HepG2 (cell line): ENCODE data around the gene NDRG3. TPM values are rescaled to one million over a fixed set of nuclear protein-coding genes. Genes with fewer than 3 reads are reported as not detected.
A peak's percentile ranks its signal among the peaks of the same experiment; 100 is the strongest.

ENCODE experiments used
- ARNT ChIP-seq: fragments of 450-650 bp; IDR thresholded peaks from 2 replicates; pipeline ENCODE4 v1.6.1; 2017
- ATF6 ChIP-seq: sonication (generic); formaldehyde crosslinking; conservative IDR thresholded peaks from 2 replicates; pipeline ENCODE4 v1.4.0; 2020; ENCODE audit warnings: missing genetic modification reagents
- BCL3 ChIP-seq: sonication (generic); formaldehyde crosslinking; IDR thresholded peaks from 2 replicates; pipeline ENCODE4 v1.5.1; 2020; ENCODE audit warnings: mild to moderate bottlenecking, missing genetic modification reagents, moderate library complexity
- MAFK ChIP-seq, 2 experiments: IDR thresholded peaks in 1 of 2; conservative IDR thresholded peaks in 1 of 2; 2 replicates each; pipeline ENCODE4 v1.6.1; 2011; ENCODE audit warnings: improper control_type of control experiment in 2 of 2, low read length in 2 of 2
- MIER2 ChIP-seq: IDR thresholded peaks from 2 replicates; pipeline ENCODE4 v1.6.1; 2016; ENCODE audit warnings: missing biosample characterization, missing genetic modification reagents
- NCOA1 ChIP-seq: sonication (generic); formaldehyde crosslinking; IDR thresholded peaks from 2 replicates; pipeline ENCODE4 v1.9.0; 2021; ENCODE audit warnings: missing genetic modification reagents
- NONO ChIP-seq, 2 experiments: fragments of 450-650 bp in 1 of 2; sonication (generic) in 1 of 2; formaldehyde crosslinking in 1 of 2; IDR thresholded peaks in 1 of 2; conservative IDR thresholded peaks in 1 of 2; 2 replicates each; pipeline versions ENCODE4 v1.6.1 to v1.8.0; 2017 to 2022; ENCODE audit warnings: mild to moderate bottlenecking in 1 of 2, missing genetic modification reagents in 1 of 2, moderate library complexity in 1 of 2
- NR1H2 ChIP-seq: sonication (generic); formaldehyde crosslinking; IDR thresholded peaks from 2 replicates; pipeline ENCODE4 v1.8.1; 2022; ENCODE audit warnings: low read depth, missing genetic modification reagents, borderline replicate concordance
- PHF21A ChIP-seq: sonication (generic); formaldehyde crosslinking; IDR thresholded peaks from 2 replicates; pipeline ENCODE4 v1.5.0; 2020; ENCODE audit warnings: mild to moderate bottlenecking, missing genetic modification reagents
- PPARG ChIP-seq: conservative IDR thresholded peaks from 2 replicates; pipeline ENCODE4 v1.6.1; 2016; ENCODE audit warnings: missing biosample characterization, missing genetic modification reagents
- RARG ChIP-seq: sonication (generic); formaldehyde crosslinking; IDR thresholded peaks from 2 replicates; pipeline ENCODE4 v1.4.0; 2020; ENCODE audit warnings: low read depth, mild to moderate bottlenecking, missing genetic modification reagents
- SAFB2 ChIP-seq: sonication (generic); formaldehyde crosslinking; IDR thresholded peaks from 2 replicates; pipeline ENCODE4 v1.5.1; 2020; ENCODE audit warnings: missing genetic modification reagents, low read depth, mild to moderate bottlenecking, borderline replicate concordance
- TEAD3 ChIP-seq: optimal IDR thresholded peaks from 2 replicates; pipeline ENCODE3; 2016; ENCODE audit warnings: borderline replicate concordance
- ZFP37 ChIP-seq: sonication (generic); formaldehyde crosslinking; IDR thresholded peaks from 2 replicates; pipeline ENCODE4 v1.4.0; 2020; ENCODE audit warnings: missing genetic modification reagents, borderline replicate concordance
- ZNF280D ChIP-seq: sonication (generic); formaldehyde crosslinking; IDR thresholded peaks from 2 replicates; pipeline ENCODE4 v1.5.1; 2020; ENCODE audit warnings: mild to moderate bottlenecking, missing genetic modification reagents
- ZNF766 ChIP-seq: sonication (generic); formaldehyde crosslinking; IDR thresholded peaks from 2 replicates; pipeline ENCODE4 v1.5.0; 2020; ENCODE audit warnings: missing genetic modification reagents, borderline replicate concordance
- ZNF780A ChIP-seq: sonication (generic); formaldehyde crosslinking; IDR thresholded peaks from 2 replicates; pipeline ENCODE4 v1.8.0; 2022; ENCODE audit warnings: mild to moderate bottlenecking, missing genetic modification reagents, moderate library complexity
- ZNF879 ChIP-seq: sonication (generic); formaldehyde crosslinking; IDR thresholded peaks from 2 replicates; pipeline ENCODE4 v1.8.1; 2023; ENCODE audit warnings: missing genetic modification reagents
- polyA plus RNA-seq, 8 experiments: library from polyadenylated mRNA; depleted of rRNA in 3 of 8; stranded (reverse) in 7 of 8; unstranded in 1 of 8; fragments of >200 nt; fragmentation: Illumina TruSeq in 4 of 8; extraction: Trizol in 4 of 8; gene quantifications; 2 replicates each; pipeline versions ENCODE4 v1.2.1 to v1.2.3, GENCODE V29; 2011 to 2016; ENCODE audit warnings: low read depth in 4 of 8, missing spikeins in 1 of 8, mixed read lengths in 1 of 8; ENCODE audit not compliant: insufficient read depth in 1 of 8
- total RNA-seq, 5 experiments: library from RNA; depleted of rRNA; stranded (reverse); fragments of >200 nt; fragmentation: Illumina TruSeq; extraction: Trizol; gene quantifications; 2 replicates each; pipeline ENCODE4 v1.2.3, GENCODE V29; 2016; ENCODE audit warnings: low read depth in 1 of 5
- TF ChIP-seq, protein P1 (sequence below): sonication (generic); formaldehyde crosslinking; IDR thresholded peaks from 2 replicates; pipeline ENCODE4 v1.8.1; 2023; ENCODE audit warnings: mild to moderate bottlenecking, inconsistent platforms, moderate library complexity, missing genetic modification reagents, borderline replicate concordance
- TF ChIP-seq, protein P2 (sequence below): IDR thresholded peaks from 2 replicates; pipeline ENCODE4 v1.6.1; 2012; ENCODE audit warnings: inconsistent platforms
- TF ChIP-seq, protein P3 (sequence below): IDR thresholded peaks from 2 replicates; pipeline ENCODE4 v1.6.1; 2016; ENCODE audit warnings: low read depth, borderline replicate concordance

NDRG3 gene
- total and polyA plus RNA-seq, 2 of the 13 experiments (the other 11 are each of a cell fraction or from before 2014, with no cell fraction given), result 36.0 to 40.5 TPM

DNA sequence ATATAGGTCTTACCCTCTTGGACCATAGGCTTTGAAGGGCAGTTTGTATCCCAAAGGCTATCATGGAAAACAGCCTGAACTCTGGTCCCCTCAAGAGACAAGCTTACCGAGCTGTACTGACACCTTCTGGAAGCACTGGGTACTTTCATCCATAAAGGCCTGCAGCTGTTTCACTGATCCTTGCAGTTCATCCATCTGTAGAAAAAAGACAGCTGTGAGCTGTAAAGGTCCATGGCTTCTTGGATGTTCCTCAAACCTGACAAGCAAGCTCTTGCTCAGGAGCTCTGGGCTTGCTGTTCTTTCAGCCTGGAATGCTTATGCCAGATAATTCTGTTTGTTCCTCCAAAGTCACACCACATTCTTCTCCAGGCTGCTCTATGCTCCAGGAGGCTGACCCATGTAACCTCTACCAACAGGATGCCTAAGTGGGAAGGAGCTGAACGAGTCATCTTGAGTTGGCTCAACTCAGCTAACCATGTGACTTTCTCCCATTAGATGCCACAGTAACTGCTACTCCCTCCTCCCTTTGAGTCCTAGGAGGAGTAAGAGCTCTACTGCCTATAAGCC lies 8.8 kb upstream of the NDRG3 start (continued):
- TF ChIP-seq RARG (CRISPR knock-in tag), result 0 out of 2 replicates have a peak, but pooled peaks have one; percentile 48
- no peak for TF ChIP-seq ARNT
- TF ChIP-seq ZNF280D (CRISPR knock-in tag), result no peak
- no peak for TF ChIP-seq ATF6 (CRISPR knock-in tag)
- TF ChIP-seq BCL3 (CRISPR knock-in tag), result peak; percentile 29; the same call in 1 of the 2 replicates
- TF ChIP-seq, protein P1, sequence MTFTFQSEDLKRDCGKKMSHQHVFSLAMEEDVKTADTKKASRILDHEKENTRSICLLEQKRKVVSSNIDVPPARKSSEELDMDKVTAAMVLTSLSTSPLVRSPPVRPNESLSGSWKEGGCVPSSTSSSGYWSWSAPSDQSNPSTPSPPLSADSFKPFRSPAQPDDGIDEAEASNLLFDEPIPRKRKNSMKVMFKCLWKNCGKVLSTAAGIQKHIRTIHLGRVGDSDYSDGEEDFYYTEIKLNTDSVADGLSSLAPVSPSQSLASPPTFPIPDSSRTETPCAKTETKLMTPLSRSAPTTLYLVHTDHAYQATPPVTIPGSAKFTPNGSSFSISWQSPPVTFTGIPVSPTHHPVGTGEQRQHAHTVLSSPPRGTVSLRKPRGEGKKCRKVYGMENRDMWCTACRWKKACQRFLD, result no peak
- peak; percentile 65 for TF ChIP-seq TEAD3 (CRISPR knock-in tag)
- TF ChIP-seq ZFP37 (CRISPR knock-in tag), result no peak
- TF ChIP-seq, protein P2, sequence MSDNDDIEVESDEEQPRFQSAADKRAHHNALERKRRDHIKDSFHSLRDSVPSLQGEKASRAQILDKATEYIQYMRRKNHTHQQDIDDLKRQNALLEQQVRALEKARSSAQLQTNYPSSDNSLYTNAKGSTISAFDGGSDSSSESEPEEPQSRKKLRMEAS, result no peak
- TF ChIP-seq ZNF879 (CRISPR knock-in tag), result no peak
- TF ChIP-seq ZNF766 (CRISPR knock-in tag), result no peak
- TF ChIP-seq, protein P3, sequence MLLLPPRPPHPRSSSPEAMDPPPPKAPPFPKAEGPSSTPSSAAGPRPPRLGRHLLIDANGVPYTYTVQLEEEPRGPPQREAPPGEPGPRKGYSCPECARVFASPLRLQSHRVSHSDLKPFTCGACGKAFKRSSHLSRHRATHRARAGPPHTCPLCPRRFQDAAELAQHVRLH (CRISPR knock-in tag), result no peak
- TF ChIP-seq NCOA1 (CRISPR knock-in tag), result no peak
- TF ChIP-seq MAFK (conservative IDR thresholded peaks at IDR 0.05 in 1 of 2, IDR thresholded peaks at IDR 0.05 in 1 of 2; ENCODE audit: low read length in 2 of 2), result no peak
- TF ChIP-seq PHF21A (CRISPR knock-in tag), result no peak
- 0 out of 2 replicates have a peak, but pooled peaks have one; percentile 35 for TF ChIP-seq MIER2
- no peak for TF ChIP-seq NR1H2 (CRISPR knock-in tag)
- TF ChIP-seq NONO (IDR thresholded peaks at IDR 0.05), result no peak
- no peak for TF ChIP-seq NONO (CRISPR knock-in tag; conservative IDR thresholded peaks at IDR 0.05)
- no peak for TF ChIP-seq SAFB2
- TF ChIP-seq PPARG (CRISPR knock-in tag), result peak; percentile 65
- TF ChIP-seq ZNF780A (CRISPR knock-in tag), result no peak
